ENCODE data around the gene PTPN21.

Gene PTPN21

GRCh38 chr14:88422919-88423650 lies 131.7 kb downstream of the PTPN21 start:
- Mint-ChIP-seq H3K9me3 (no peaks in the 10 kb centered on the region), H3K27me3 (no peaks in the 10 kb centered on the region), H3K4me3 (no peak overlapping the region), H3K4me1 (ENCODE audit: low read depth) (peaks cover 6% of the 10 kb centered on the region), H3K36me3 (ENCODE audit: low read depth) (peaks cover 8% of the 10 kb centered on the region), H3K27ac (no peak overlapping the region)
- no peak for DNase-seq

- Mint-ChIP-seq H3K36me3 (ENCODE audit: low read depth) (peaks cover 18% of the 10 kb centered on the region), H3K27me3 (no peaks in the 10 kb centered on the region)
Observed at GRCh38 chr14:88422047-88422446, 132.8 kb downstream of the PTPN21 start.

GRCh38 chr14:88421286-88421685 lies 133.5 kb downstream of the PTPN21 start:
- Mint-ChIP-seq H3K27ac (no peak overlapping the region), H3K36me3 (ENCODE audit: low read depth) (peaks cover 24% of the 10 kb centered on the region), H3K4me3 (no peak overlapping the region)

More at GRCh38 chr14:88422047-88422446, 132.8 kb downstream of the PTPN21 start:
- Mint-ChIP-seq H3K4me3 (no peak overlapping the region), H3K4me1 (ENCODE audit: low read depth) (peaks cover 6% of the 10 kb centered on the region), H3K9me3 (peaks cover 6% of the 10 kb centered on the region), H3K27ac (no peak overlapping the region)
- DNase-seq: no peak

GRCh38 chr14:88420187-88420586 lies 134.6 kb downstream of the PTPN21 start:
- Mint-ChIP-seq H3K4me1 (ENCODE audit: low read depth) (peaks cover 6% of the 10 kb centered on the region), H3K4me3 (no peak overlapping the region), H3K36me3 (ENCODE audit: low read depth) (peaks cover 32% of the 10 kb centered on the region), H3K27me3 (no peaks in the 10 kb centered on the region), H3K9me3 (peaks cover 13% of the 10 kb centered on the region), H3K27ac (no peak overlapping the region)
- no peak for DNase-seq

More at GRCh38 chr14:88421286-88421685, 133.5 kb downstream of the PTPN21 start:
- DNase-seq: no peak
- no peaks in the 10 kb centered on the region for H3K27me3 Mint-ChIP-seq
- H3K9me3 Mint-ChIP-seq: peaks cover 6% of the 10 kb centered on the region
- peaks cover 6% of the 10 kb centered on the region for H3K4me1 Mint-ChIP-seq (ENCODE audit: low read depth)

- Mint-ChIP-seq H3K27me3 (no peaks in the 10 kb centered on the region), H3K4me3 (no peak overlapping the region), H3K27ac (no peak overlapping the region), H3K36me3 (ENCODE audit: low read depth) (peaks cover 54% of the 10 kb centered on the region), H3K9me3 (peaks cover 27% of the 10 kb centered on the region), H3K4me1 (ENCODE audit: low read depth) (peaks cover under 1% of the 10 kb centered on the region)
- DNase-seq: no peak
Observed at GRCh38 chr14:88417594-88417993, 137.2 kb downstream of the PTPN21 start.

Data from activated T-cell treated with anti-CD3 and anti-CD28 coated beads, Interleukin-2, amount 50 U/mL, for 24 hours (primary cell).